WERI-Rb-1 (cell line): ENCODE data around the gene ETF1.

ENCODE experiments used
- DNase-seq: peaks from one replicate; pipeline ENCODE4 v3.0.0-alpha.2; 2020
- H3K27ac ChIP-seq: fragments of 250-450 bp; sonication (Bioruptor Pico); 2 replicates; pipeline ENCODE4 v1.5.1; 2020; ENCODE audit warnings: mild to moderate bottlenecking, moderate library complexity
- H3K27me3 ChIP-seq: fragments of 250-450 bp; sonication (Bioruptor Pico); 2 replicates; pipeline ENCODE4 v1.5.1; 2021; ENCODE audit warnings: mild to moderate bottlenecking, low read depth, moderate library complexity; ENCODE audit not compliant: insufficient read depth, severe bottlenecking
- H3K36me3 ChIP-seq: fragments of 250-450 bp; sonication (Bioruptor Pico); 2 replicates; pipeline ENCODE4 v1.5.1; 2020; ENCODE audit warnings: mild to moderate bottlenecking, moderate library complexity
- H3K4me3 ChIP-seq: 2 replicates; pipeline ENCODE4 v1.5.1; 2011; ENCODE audit warnings: low read depth, mild to moderate bottlenecking, control low read depth, low read length
- H3K9me3 ChIP-seq: fragments of 250-450 bp; sonication (Bioruptor Pico); 2 replicates; pipeline ENCODE4 v1.5.1; 2021; ENCODE audit warnings: mild to moderate bottlenecking, moderate library complexity; ENCODE audit not compliant: severe bottlenecking
- TF ChIP-seq, protein P1 (sequence below): IDR thresholded peaks from 2 replicates; pipeline ENCODE4 v1.5.1; 2011; ENCODE audit warnings: low read depth, mild to moderate bottlenecking, control low read depth, inconsistent platforms, low read length

Gene ETF1

DNA sequence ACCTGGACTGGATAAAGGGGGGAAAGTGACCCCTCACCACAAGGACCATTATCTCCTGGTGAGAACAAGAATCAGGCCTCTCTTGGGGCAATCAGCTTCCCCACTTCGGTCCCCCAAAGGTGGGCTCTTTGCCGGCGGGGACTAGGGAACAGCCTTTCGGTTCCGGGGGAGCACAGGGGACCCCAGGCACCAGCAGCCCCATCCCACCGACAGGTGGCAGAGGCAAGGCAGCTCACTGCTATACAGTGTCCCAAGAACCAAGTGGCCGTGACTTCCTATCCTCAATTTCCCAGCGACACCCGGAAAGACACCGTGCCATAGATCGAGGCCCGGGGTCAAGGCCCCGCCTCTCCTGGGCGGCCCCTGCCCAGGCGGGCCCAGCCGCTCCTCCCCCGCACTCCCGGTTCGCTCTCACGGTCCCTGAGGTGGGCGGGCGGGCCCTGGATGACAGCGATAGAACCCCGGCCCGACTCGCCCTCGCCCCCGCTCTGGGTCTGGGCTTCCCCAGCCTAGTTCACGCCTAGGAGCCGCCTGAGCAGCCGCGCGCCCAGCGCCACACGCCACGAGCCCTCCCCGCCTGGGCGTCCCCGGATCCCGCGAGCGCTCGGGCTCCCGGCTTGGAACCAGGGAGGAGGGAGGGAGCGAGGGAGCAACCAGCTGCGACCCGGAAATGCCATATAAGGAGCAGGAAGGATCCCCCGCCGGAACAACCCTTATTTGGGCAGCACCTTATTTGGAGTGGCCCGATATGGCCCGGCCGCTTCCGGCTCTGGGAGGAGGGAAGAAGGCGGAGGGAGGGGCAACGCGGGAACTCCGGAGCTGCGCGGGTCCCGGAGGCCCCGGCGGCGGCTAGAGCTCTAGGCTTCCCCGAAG, 78.4 kb downstream of the ETF1 start:
- DNase-seq: peak; percentile 99
- TF ChIP-seq, protein P1, sequence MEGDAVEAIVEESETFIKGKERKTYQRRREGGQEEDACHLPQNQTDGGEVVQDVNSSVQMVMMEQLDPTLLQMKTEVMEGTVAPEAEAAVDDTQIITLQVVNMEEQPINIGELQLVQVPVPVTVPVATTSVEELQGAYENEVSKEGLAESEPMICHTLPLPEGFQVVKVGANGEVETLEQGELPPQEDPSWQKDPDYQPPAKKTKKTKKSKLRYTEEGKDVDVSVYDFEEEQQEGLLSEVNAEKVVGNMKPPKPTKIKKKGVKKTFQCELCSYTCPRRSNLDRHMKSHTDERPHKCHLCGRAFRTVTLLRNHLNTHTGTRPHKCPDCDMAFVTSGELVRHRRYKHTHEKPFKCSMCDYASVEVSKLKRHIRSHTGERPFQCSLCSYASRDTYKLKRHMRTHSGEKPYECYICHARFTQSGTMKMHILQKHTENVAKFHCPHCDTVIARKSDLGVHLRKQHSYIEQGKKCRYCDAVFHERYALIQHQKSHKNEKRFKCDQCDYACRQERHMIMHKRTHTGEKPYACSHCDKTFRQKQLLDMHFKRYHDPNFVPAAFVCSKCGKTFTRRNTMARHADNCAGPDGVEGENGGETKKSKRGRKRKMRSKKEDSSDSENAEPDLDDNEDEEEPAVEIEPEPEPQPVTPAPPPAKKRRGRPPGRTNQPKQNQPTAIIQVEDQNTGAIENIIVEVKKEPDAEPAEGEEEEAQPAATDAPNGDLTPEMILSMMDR: 0 out of 2 replicates have a peak, but pooled peaks have one; percentile 10
- no peaks in the 10 kb centered on the region for H3K9me3 ChIP-seq
- H3K36me3 ChIP-seq: no peaks in the 10 kb centered on the region; the same call in 1 of the 2 replicates
- H3K27ac ChIP-seq: peak overlapping the region; percentile 93
- peak overlapping the region; percentile 75 for H3K4me3 ChIP-seq
- H3K27me3 ChIP-seq: no peaks in the 10 kb centered on the region

DNA sequence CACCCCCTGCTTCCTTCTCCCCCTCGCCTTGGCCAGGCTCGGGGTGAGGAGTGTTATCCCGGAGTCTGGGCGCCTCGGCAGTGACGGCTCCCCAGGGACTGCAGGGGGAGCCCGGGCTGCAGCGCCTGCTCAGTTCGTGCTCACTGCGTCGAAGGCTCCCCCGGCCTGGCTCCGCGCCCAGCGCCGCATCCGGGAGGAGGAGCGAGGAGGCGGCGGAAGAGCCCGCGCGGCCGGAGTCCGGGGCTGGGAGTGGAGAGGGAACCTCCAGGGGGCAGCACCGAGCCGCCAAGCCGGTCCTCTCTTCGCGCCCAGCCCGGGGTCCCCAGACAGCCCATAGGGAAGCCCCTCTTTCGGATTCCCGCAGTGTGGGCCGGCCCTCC, 79.0 kb downstream of the ETF1 start:
- TF ChIP-seq, protein P1: peak; percentile 76
- H3K27me3 ChIP-seq: no peaks in the 10 kb centered on the region
- no peaks in the 10 kb centered on the region; the same call in 1 of the 2 replicates for H3K36me3 ChIP-seq
- DNase-seq: peak; percentile 95
- H3K4me3 ChIP-seq: peak overlapping the region; percentile 75
- H3K27ac ChIP-seq: peak overlapping the region; percentile 93
- H3K9me3 ChIP-seq: no peaks in the 10 kb centered on the region

DNA sequence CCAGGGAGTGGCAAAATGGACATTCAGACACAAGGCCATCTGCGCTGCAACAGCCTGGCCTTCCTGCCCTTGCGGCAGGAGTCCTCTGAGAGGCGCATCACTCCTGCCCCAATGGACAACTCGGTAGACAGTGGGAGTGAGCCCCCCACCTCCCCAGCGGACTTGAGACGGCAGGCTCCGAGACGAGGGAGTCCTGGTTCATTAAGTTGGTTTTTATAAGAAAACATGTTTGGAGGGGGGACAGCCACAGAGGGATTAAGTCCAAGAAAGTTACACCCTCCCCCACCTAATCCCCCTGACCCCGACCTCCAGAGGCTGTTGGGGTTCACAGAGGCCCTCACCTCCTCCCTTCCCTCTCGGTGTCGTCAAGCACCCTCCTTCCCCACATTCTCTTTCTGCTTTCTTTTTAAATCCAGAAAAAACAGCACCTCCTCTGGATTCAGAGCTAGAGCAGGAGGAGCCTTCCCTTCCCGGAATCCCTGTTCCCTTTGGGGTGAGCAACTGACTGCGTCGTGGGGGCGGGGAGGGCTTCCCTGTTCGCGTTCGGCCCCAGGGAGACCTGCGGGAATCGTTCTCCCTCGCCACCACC, 79.5 kb downstream of the ETF1 start:
- peak; percentile 73 for DNase-seq
- H3K4me3 ChIP-seq: peak overlapping the region; percentile 75
- no peaks in the 10 kb centered on the region for H3K9me3 ChIP-seq
- TF ChIP-seq, protein P1: peak; percentile 81
- H3K27ac ChIP-seq: peak overlapping the region; percentile 93
- no peaks in the 10 kb centered on the region for H3K27me3 ChIP-seq
- H3K36me3 ChIP-seq: no peaks in the 10 kb centered on the region; the same call in 1 of the 2 replicates

DNA sequence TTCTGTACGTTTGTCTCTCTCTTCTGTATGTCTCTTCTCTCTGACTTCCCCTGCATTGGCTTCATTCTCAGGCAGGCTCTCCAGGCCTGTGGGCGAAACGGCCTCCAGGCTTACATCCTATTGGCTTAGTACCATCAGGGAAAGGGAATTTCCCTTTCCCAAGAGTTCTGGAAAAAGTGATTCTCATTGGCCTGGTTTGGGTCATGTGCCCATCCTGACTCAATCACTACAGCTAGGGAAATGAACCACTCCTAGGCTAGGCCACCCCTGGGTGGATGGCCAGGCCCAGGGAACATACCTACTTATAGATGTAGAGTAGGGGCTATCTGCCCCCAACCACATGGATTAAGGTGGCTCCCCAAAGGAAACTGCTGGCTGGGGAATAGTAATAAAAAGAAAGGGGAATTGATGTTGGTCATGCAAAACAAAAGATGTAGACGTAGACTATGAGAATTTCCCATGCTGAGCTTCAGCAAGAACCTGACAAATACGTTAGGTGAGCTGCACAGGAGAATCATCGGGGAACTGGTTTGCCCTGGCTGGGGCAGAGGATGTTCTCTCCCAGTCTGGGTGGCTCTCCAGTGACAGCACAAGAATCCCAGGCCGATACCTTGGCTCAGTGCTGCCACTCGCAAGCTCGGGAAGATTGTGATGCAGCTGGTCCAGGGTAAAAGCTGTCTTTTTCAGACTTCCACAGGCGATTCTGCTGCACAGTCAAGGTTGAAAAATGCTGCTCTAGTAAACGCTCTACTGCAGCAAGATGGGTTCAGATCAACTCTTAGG, 81.5 kb downstream of the ETF1 start:
- no peak overlapping the region for H3K27ac ChIP-seq
- no peak for DNase-seq
- TF ChIP-seq, protein P1: no peak

DNA sequence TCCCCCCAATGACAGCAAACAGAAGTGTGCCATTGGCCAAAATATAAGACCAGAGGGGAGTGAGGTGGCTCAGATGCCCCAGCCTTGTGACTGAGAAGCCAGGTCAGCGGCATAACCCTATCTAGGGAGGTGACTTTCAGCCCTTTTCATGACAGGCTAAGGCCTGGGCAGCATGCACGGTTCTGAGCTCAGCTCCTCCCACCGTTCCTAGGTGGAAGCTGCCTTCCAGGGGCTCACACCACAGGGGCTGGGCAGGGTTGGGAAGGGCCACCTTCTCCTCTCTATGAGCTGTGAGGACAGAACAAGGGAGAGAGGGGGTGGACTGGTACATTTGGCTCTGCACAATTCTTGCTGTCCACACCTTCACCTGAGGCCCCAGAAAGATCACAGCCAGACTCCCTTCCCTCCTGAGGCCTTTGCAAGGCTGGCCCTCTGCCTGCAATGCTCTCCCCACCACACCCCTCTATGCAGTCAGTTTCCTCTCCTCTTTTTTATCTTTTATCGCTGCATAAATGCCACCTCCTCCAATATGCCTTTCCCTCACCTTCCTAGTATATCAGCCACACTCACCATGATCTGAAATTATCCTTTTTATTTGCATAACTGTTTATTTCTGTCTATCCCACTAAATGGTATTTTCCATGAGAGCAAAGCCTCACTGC, 82.9 kb downstream of the ETF1 start:
- DNase-seq: no peak
- Histone ChIP-seq H3K27me3 (no peaks in the 10 kb centered on the region), H3K36me3 (no peaks in the 10 kb centered on the region), H3K27ac (no peak overlapping the region), H3K9me3 (no peaks in the 10 kb centered on the region), H3K4me3 (no peak overlapping the region)
- TF ChIP-seq, protein P1: no peak

More for the DNA sequence above, 81.5 kb downstream of the ETF1 start:
- Histone ChIP-seq H3K9me3 (no peaks in the 10 kb centered on the region), H3K4me3 (no peak overlapping the region), H3K27me3 (no peaks in the 10 kb centered on the region), H3K36me3 (no peaks in the 10 kb centered on the region)
